Stimulated activated CD4-positive, alpha-beta T cell treated with anti-CD3 and anti-CD28 coated beads, TNF-alpha, amount 100 ng/mL, for 24 hours (primary cell): ENCODE results near the gene GLP2R.

Experiments
- DNase-seq, 3 experiments: peaks; one replicate each; pipeline ENCODE4 v3.0.0-alpha.2; 2020; ENCODE audit warnings: low read depth in 3 of 3

GLP2R gene

GRCh38 chr17:9813166-9813565, 12.6 kb upstream of the GLP2R start:
- no peak for DNase-seq

- no peak for DNase-seq
Observed at GRCh38 chr17:9814337-9814945, 11.3 kb upstream of the GLP2R start.

GRCh38 chr17:9816472-9816871, 9.3 kb upstream of the GLP2R start:
- no peak for DNase-seq

GRCh38 chr17:9817086-9817485, 8.6 kb upstream of the GLP2R start:
- no peak for DNase-seq

GRCh38 chr17:9818760-9819159, 7.0 kb upstream of the GLP2R start:
- no peak for DNase-seq

- no peak for DNase-seq
Observed at GRCh38 chr17:9820448-9820847, 5.3 kb upstream of the GLP2R start.

- DNase-seq, result no peak
Observed at GRCh38 chr17:9821921-9822320, 3.8 kb upstream of the GLP2R start, which contains the start of gene GSG1L2. GSG1L2 (minus strand) TSS chr17:9822079; CDS start chr17:9822071, 8 bp downstream.

- no peak for DNase-seq
Observed at GRCh38 chr17:9824094-9824493, 1.6 kb upstream of the GLP2R start.

- DNase-seq, result no peak
Observed at GRCh38 chr17:9824797-9825338, 856 bp upstream of the GLP2R start.

- DNase-seq, result no peak
Observed at GRCh38 chr17:9828296-9829295, 2.9 kb downstream of the GLP2R start.

- no peak for DNase-seq
Observed at GRCh38 chr17:9829343-9829742, 3.6 kb downstream of the GLP2R start.

GRCh38 chr17:9830711-9831110, 5.0 kb downstream of the GLP2R start:
- DNase-seq, result no peak

- no peak for DNase-seq
Observed at GRCh38 chr17:9833922-9834321, 8.2 kb downstream of the GLP2R start.

- no peak for DNase-seq
Observed at GRCh38 chr17:9837551-9838471, 12.1 kb downstream of the GLP2R start.

- no peak for DNase-seq
Observed at GRCh38 chr17:9839433-9839832, 13.7 kb downstream of the GLP2R start.

GRCh38 chr17:9842057-9842758, 16.5 kb downstream of the GLP2R start:
- DNase-seq, result no peak

GRCh38 chr17:9843152-9844010, 17.7 kb downstream of the GLP2R start:
- no peak for DNase-seq

- no peak for DNase-seq
Observed at GRCh38 chr17:9844153-9844552, 18.4 kb downstream of the GLP2R start.

- DNase-seq, result no peak
Observed at GRCh38 chr17:9845306-9845705, 19.6 kb downstream of the GLP2R start.

GRCh38 chr17:9850151-9850550, 24.4 kb downstream of the GLP2R start:
- DNase-seq, result no peak
